ENCODE data around the gene TYRP1. TPM values are rescaled to one million over a fixed set of nuclear protein-coding genes. Genes with fewer than 3 reads are reported as not detected.

Gene TYRP1
- total and polyA plus RNA-seq, 7 donors: 0.09 to 1.2 (median 0.31) TPM; not detected in 3

DNA sequence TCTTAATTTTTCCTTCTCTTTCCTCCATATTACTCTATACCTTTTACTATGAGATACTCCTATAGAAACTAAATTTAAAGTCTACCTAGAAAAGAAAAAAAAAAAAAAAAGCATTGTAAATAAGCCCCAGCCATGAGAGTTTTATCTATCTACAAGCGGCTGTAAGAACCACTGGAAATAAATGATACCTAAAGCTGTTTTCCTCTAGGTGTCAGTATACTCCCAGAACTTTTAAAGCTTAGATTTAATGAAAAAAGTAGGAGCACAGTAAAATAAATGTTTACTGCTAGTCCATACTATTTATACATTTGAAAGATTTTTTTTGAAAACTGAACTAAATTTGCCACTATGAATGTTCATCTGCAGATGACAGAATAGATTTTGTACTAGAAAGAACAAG is 26.2 kb downstream of the TYRP1 start:
- Histone ChIP-seq H3K27ac (no peak overlapping the region), H3K4me1 (peaks cover 0 to 14% (median 0%) of the 10 kb centered on the region in 4 donors), H3K9me3 (no peaks in the 10 kb centered on the region), H3K36me3 (no peaks in the 10 kb centered on the region), H3K4me3 (no peak overlapping the region), H3K27me3 (no peaks in the 10 kb centered on the region)
- intact Hi-C loops (cut with DNase I): no loop called here
- WGBS, 2 donors: 2 to 47% methylated on average over 1 of the region's 1 CpG
- TF ChIP-seq, protein P1, sequence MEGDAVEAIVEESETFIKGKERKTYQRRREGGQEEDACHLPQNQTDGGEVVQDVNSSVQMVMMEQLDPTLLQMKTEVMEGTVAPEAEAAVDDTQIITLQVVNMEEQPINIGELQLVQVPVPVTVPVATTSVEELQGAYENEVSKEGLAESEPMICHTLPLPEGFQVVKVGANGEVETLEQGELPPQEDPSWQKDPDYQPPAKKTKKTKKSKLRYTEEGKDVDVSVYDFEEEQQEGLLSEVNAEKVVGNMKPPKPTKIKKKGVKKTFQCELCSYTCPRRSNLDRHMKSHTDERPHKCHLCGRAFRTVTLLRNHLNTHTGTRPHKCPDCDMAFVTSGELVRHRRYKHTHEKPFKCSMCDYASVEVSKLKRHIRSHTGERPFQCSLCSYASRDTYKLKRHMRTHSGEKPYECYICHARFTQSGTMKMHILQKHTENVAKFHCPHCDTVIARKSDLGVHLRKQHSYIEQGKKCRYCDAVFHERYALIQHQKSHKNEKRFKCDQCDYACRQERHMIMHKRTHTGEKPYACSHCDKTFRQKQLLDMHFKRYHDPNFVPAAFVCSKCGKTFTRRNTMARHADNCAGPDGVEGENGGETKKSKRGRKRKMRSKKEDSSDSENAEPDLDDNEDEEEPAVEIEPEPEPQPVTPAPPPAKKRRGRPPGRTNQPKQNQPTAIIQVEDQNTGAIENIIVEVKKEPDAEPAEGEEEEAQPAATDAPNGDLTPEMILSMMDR (IDR thresholded peaks at IDR 0.05): peak; percentile 15 to 50 (median 21)
- TF ChIP-seq POLR2AphosphoS5 (IDR thresholded peaks at IDR 0.05): no peak
- no peak for TF ChIP-seq EP300 (IDR thresholded peaks at IDR 0.05)
- TF ChIP-seq POLR2A (IDR thresholded peaks at IDR 0.05): no peak
- no peak for DNase-seq

DNA sequence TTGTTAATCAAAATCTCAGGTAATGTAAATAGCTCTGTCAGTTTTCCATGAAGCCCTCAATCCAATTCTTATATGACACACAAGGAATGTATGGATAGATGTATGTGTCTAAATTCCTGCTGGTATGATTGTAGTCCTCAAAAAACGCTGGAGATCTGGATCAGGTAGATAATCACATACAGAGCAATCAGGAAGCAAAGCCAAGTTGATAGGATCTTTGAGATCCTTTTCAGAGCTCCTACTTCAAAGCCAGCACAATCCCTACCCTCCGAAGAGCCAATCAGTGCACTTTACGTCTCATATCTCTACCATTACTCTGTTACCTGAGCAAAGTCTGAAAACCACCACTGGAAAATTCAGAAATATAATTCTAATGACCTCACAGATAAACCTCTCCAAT is 27.4 kb downstream of the TYRP1 start:
- DNase-seq: no peak
- no peaks in the 10 kb centered on the region for H3K27me3 ChIP-seq
- WGBS, 2 donors: 50 to 60% methylated on average over 3 of the region's 3 CpGs
- peaks cover 0 to 14% (median 0%) of the 10 kb centered on the region in 4 donors for H3K4me1 ChIP-seq
- TF ChIP-seq EP300 (IDR thresholded peaks at IDR 0.05) (no peak), POLR2A (IDR thresholded peaks at IDR 0.05) (no peak), POLR2AphosphoS5 (IDR thresholded peaks at IDR 0.05) (no peak)
- TF ChIP-seq, protein P1 (IDR thresholded peaks at IDR 0.05): no peak
- H3K27ac ChIP-seq: no peak overlapping the region
- intact Hi-C loops (cut with DNase I): loop anchor here (2.0 to 5.0 kb wide), 2 partner anchors 54 to 102 kb away; partner anchors contain the start of gene LURAP1L
- no peak overlapping the region for H3K4me3 ChIP-seq
- no peaks in the 10 kb centered on the region for H3K36me3 ChIP-seq
- no peaks in the 10 kb centered on the region for H3K9me3 ChIP-seq

DNA sequence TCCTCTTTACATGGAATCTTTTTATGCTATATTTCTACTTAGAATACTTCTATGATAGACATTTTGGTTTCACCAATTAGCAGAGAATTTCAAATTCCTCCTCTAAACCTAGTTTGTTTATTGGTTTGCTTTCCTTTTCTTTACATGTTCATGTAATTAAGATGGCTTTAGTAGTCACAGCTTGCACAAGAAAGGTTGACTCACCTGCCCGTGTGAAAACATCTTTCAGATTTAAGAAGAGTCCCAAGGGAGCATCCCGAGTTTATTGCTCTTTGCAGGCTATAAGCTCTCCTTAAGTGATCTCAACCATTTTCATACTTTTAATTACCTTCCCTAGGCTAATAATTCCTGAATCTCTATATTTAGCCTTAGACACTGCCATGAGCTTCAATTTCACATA is 28.9 kb downstream of the TYRP1 start:
- Histone ChIP-seq H3K36me3 (no peaks in the 10 kb centered on the region), H3K27me3 (no peaks in the 10 kb centered on the region), H3K4me1 (peaks cover 0 to 14% (median 0%) of the 10 kb centered on the region in 4 donors), H3K9me3 (no peaks in the 10 kb centered on the region), H3K4me3 (no peak overlapping the region), H3K27ac (peak overlapping the region in 1 of 4 donors; percentile 28)
- WGBS, 2 donors: 72 to 78% methylated on average over 2 of the region's 2 CpGs
- intact Hi-C loops (cut with DNase I): loop anchor here (2.0 to 5.0 kb wide), 3 partner anchors 100 to 367 kb away; no protein-coding TSS in a partner anchor
- TF ChIP-seq POLR2A (IDR thresholded peaks at IDR 0.05) (no peak), EP300 (IDR thresholded peaks at IDR 0.05) (no peak), POLR2AphosphoS5 (IDR thresholded peaks at IDR 0.05) (no peak)
- TF ChIP-seq, protein P1 (IDR thresholded peaks at IDR 0.05): no peak
- no peak for DNase-seq

- intact Hi-C loops (cut with DNase I): loop anchor here (2.0 to 5.0 kb wide), 3 partner anchors 99 to 365 kb away; no protein-coding TSS in a partner anchor
- TF ChIP-seq EP300 (IDR thresholded peaks at IDR 0.05): no peak
- TF ChIP-seq, protein P1 (IDR thresholded peaks at IDR 0.05): peak; percentile 15 to 60 (median 53)
- peaks cover 0 to 14% (median 0%) of the 10 kb centered on the region in 4 donors for H3K4me1 ChIP-seq
- peak overlapping the region in 1 of 4 donors; percentile 28 for H3K27ac ChIP-seq
- no peaks in the 10 kb centered on the region for H3K27me3 ChIP-seq
- H3K9me3 ChIP-seq: no peaks in the 10 kb centered on the region
- WGBS, 2 donors: 17 to 53% methylated on average over 5 of the region's 5 CpGs
- no peaks in the 10 kb centered on the region for H3K36me3 ChIP-seq
- DNase-seq: no peak
- no peak overlapping the region for H3K4me3 ChIP-seq
These were observed 30.3 kb downstream of the TYRP1 start for GRCh38 chr9:12723409-12724028.

All from sigmoid colon (tissue), 7 donors.